Measurements from ENCODE around the gene SMNDC1.
"Not testable (repeated sequence)": the region's sequence is repeated elsewhere in the genome, so short reads cannot be mapped to it uniquely, and the experiment has no call there.

SMNDC1 gene

GRCh38 chr10:110336111-110336721 lies 31.5 kb upstream of the SMNDC1 start:
- no peak overlapping the region for H3K27ac Mint-ChIP-seq
- H3K36me3 Mint-ChIP-seq, result no peaks in the 10 kb centered on the region
- no peak for ATAC-seq
- peaks cover 7% of the 10 kb centered on the region for H3K4me1 Mint-ChIP-seq
- no peaks in the 10 kb centered on the region for H3K9me3 Mint-ChIP-seq
- no peak overlapping the region for H3K4me3 Mint-ChIP-seq
- peaks cover 9% of the 10 kb centered on the region for H3K27me3 Mint-ChIP-seq

GRCh38 chr10:110335314-110336064 lies 30.8 kb upstream of the SMNDC1 start:
- H3K9me3 Mint-ChIP-seq, result peaks cover 7% of the 10 kb centered on the region
- no peak for ATAC-seq
- peaks cover 7% of the 10 kb centered on the region for H3K4me1 Mint-ChIP-seq
- H3K4me3 Mint-ChIP-seq, result no peak overlapping the region
- H3K36me3 Mint-ChIP-seq, result peaks cover under 1% of the 10 kb centered on the region
- H3K27me3 Mint-ChIP-seq, result peaks cover 8% of the 10 kb centered on the region
- H3K27ac Mint-ChIP-seq, result no peak overlapping the region

- no peak overlapping the region for H3K27ac Mint-ChIP-seq
These were observed 29.4 kb upstream of the SMNDC1 start for GRCh38 chr10:110334061-110334656.

GRCh38 chr10:110331226-110331795 lies 26.6 kb upstream of the SMNDC1 start:
- Mint-ChIP-seq H3K9me3 (peaks cover 14% of the 10 kb centered on the region), H3K4me1 (peaks cover 20% of the 10 kb centered on the region), H3K36me3 (peaks cover 12% of the 10 kb centered on the region)
- H3K27me3 Mint-ChIP-seq, H3K27ac Mint-ChIP-seq, ATAC-seq, H3K4me3 Mint-ChIP-seq: not testable (repeated sequence)

More at GRCh38 chr10:110334061-110334656, 29.4 kb upstream of the SMNDC1 start:
- H3K9me3 Mint-ChIP-seq, result peaks cover 14% of the 10 kb centered on the region
- H3K4me3 Mint-ChIP-seq, result no peak overlapping the region
- ATAC-seq, result no peak
- peaks cover 7% of the 10 kb centered on the region for H3K4me1 Mint-ChIP-seq
- no peaks in the 10 kb centered on the region for H3K27me3 Mint-ChIP-seq
- peaks cover 12% of the 10 kb centered on the region for H3K36me3 Mint-ChIP-seq

- Mint-ChIP-seq H3K27me3 (no peaks in the 10 kb centered on the region), H3K4me1 (peaks cover 26% of the 10 kb centered on the region), H3K4me3 (no peak overlapping the region), H3K9me3 (peaks cover 14% of the 10 kb centered on the region), H3K36me3 (peaks cover 12% of the 10 kb centered on the region), H3K27ac (no peak overlapping the region)
- ATAC-seq, result no peak
These were observed 26.0 kb upstream of the SMNDC1 start for GRCh38 chr10:110330675-110331074.

GRCh38 chr10:110327262-110327914 lies 22.7 kb upstream of the SMNDC1 start:
- no peaks in the 10 kb centered on the region for H3K27me3 Mint-ChIP-seq
- no peak for ATAC-seq
- no peak overlapping the region for H3K4me3 Mint-ChIP-seq
- H3K4me1 Mint-ChIP-seq, result peaks cover 44% of the 10 kb centered on the region
- H3K9me3 Mint-ChIP-seq, result peaks cover 16% of the 10 kb centered on the region
- H3K36me3 Mint-ChIP-seq, result peaks cover 12% of the 10 kb centered on the region
- peak overlapping the region; percentile 87 for H3K27ac Mint-ChIP-seq

- Mint-ChIP-seq H3K36me3 (peaks cover 12% of the 10 kb centered on the region), H3K27me3 (no peaks in the 10 kb centered on the region), H3K4me3 (no peak overlapping the region), H3K4me1 (peaks cover 44% of the 10 kb centered on the region), H3K9me3 (peaks cover 19% of the 10 kb centered on the region), H3K27ac (peak overlapping the region; percentile 87)
- ATAC-seq, result no peak
These were observed 21.8 kb upstream of the SMNDC1 start for GRCh38 chr10:110326351-110327032.

GRCh38 chr10:110324805-110325280 lies 20.1 kb upstream of the SMNDC1 start:
- H3K36me3 Mint-ChIP-seq, result peaks cover 5% of the 10 kb centered on the region
- no peaks in the 10 kb centered on the region for H3K27me3 Mint-ChIP-seq
- H3K9me3 Mint-ChIP-seq, result peaks cover 8% of the 10 kb centered on the region
- H3K4me3 Mint-ChIP-seq, result peak overlapping the region; percentile 55
- ATAC-seq, result peak; percentile 89
- H3K4me1 Mint-ChIP-seq, result peaks cover 44% of the 10 kb centered on the region
- H3K27ac Mint-ChIP-seq, result peak overlapping the region; percentile 87

- peaks cover 9% of the 10 kb centered on the region for H3K9me3 Mint-ChIP-seq
- H3K36me3 Mint-ChIP-seq, result no peaks in the 10 kb centered on the region
- H3K4me1 Mint-ChIP-seq, result peaks cover 44% of the 10 kb centered on the region
- peak; percentile 81 for ATAC-seq
- H3K27ac Mint-ChIP-seq, result peak overlapping the region; percentile 87
- peak overlapping the region; percentile 55 for H3K4me3 Mint-ChIP-seq
- H3K27me3 Mint-ChIP-seq, result no peaks in the 10 kb centered on the region
These were observed 19.6 kb upstream of the SMNDC1 start for GRCh38 chr10:110324201-110324804.

- Mint-ChIP-seq H3K36me3 (no peaks in the 10 kb centered on the region), H3K4me1 (peaks cover 44% of the 10 kb centered on the region), H3K9me3 (peaks cover 9% of the 10 kb centered on the region), H3K4me3 (no peak overlapping the region), H3K27me3 (no peaks in the 10 kb centered on the region), H3K27ac (peak overlapping the region; percentile 87)
- no peak for ATAC-seq
These were observed 18.8 kb upstream of the SMNDC1 start for GRCh38 chr10:110323503-110323902.

GRCh38 chr10:110321869-110322620 lies 17.3 kb upstream of the SMNDC1 start:
- H3K9me3 Mint-ChIP-seq, result peaks cover 9% of the 10 kb centered on the region
- no peak overlapping the region for H3K4me3 Mint-ChIP-seq
- no peak for ATAC-seq
- no peak overlapping the region for H3K27ac Mint-ChIP-seq
- H3K27me3 Mint-ChIP-seq, result no peaks in the 10 kb centered on the region
- H3K4me1 Mint-ChIP-seq, result peaks cover 39% of the 10 kb centered on the region
- no peaks in the 10 kb centered on the region for H3K36me3 Mint-ChIP-seq

GRCh38 chr10:110317866-110318850 lies 13.4 kb upstream of the SMNDC1 start:
- no peak overlapping the region for H3K4me3 Mint-ChIP-seq
- no peak overlapping the region for H3K27ac Mint-ChIP-seq
- no peaks in the 10 kb centered on the region for H3K4me1 Mint-ChIP-seq
- H3K9me3 Mint-ChIP-seq, result peaks cover 9% of the 10 kb centered on the region
- H3K27me3 Mint-ChIP-seq, result no peaks in the 10 kb centered on the region
- no peaks in the 10 kb centered on the region for H3K36me3 Mint-ChIP-seq
- ATAC-seq, result no peak

GRCh38 chr10:110313674-110314073 lies 9.0 kb upstream of the SMNDC1 start:
- no peaks in the 10 kb centered on the region for H3K9me3 Mint-ChIP-seq
- H3K4me3 Mint-ChIP-seq, result no peak overlapping the region
- peak overlapping the region; percentile 4 for H3K27ac Mint-ChIP-seq
- ATAC-seq, result no peak
- no peaks in the 10 kb centered on the region for H3K36me3 Mint-ChIP-seq
- H3K4me1 Mint-ChIP-seq, result peaks cover 9% of the 10 kb centered on the region
- H3K27me3 Mint-ChIP-seq, result no peaks in the 10 kb centered on the region
